ENCODE measurements around the gene EN2.

EN2 gene

GRCh38 chr7:155464183-155464582 lies 6.3 kb downstream of the EN2 start:
- no peak for DNase-seq (ENCODE audit: low read depth in 2 of 2)

GRCh38 chr7:155464948-155465739 lies 7.2 kb downstream of the EN2 start:
- DNase-seq (ENCODE audit: low read depth in 2 of 2) = no peak

- no peak for DNase-seq (ENCODE audit: low read depth in 2 of 2)
Measured at GRCh38 chr7:155465761-155466141, 7.8 kb downstream of the EN2 start.

GRCh38 chr7:155466142-155466813 lies 8.3 kb downstream of the EN2 start:
- no peak for DNase-seq (ENCODE audit: low read depth in 2 of 2)

GRCh38 chr7:155466814-155467733 lies 9.1 kb downstream of the EN2 start:
- DNase-seq (ENCODE audit: low read depth in 2 of 2) = no peak

- DNase-seq (ENCODE audit: low read depth in 2 of 2) = no peak
Measured at GRCh38 chr7:155467846-155468784, 10.2 kb downstream of the EN2 start.

GRCh38 chr7:155468785-155469148 lies 10.8 kb downstream of the EN2 start:
- DNase-seq (ENCODE audit: low read depth in 2 of 2) = no peak

- DNase-seq (ENCODE audit: low read depth in 2 of 2) = no peak
Measured at GRCh38 chr7:155469311-155470185, 11.6 kb downstream of the EN2 start.

- DNase-seq (ENCODE audit: low read depth in 2 of 2) = no peak
Measured at GRCh38 chr7:155470186-155470487, 12.2 kb downstream of the EN2 start.

GRCh38 chr7:155470686-155471638 lies 13.0 kb downstream of the EN2 start:
- no peak for DNase-seq (ENCODE audit: low read depth in 2 of 2)

- no peak for DNase-seq (ENCODE audit: low read depth in 2 of 2)
Measured at GRCh38 chr7:155471718-155472117, 13.8 kb downstream of the EN2 start.

- no peak for DNase-seq (ENCODE audit: low read depth in 2 of 2)
Measured at GRCh38 chr7:155477476-155477875, 19.5 kb downstream of the EN2 start.

GRCh38 chr7:155481764-155482163 lies 23.8 kb downstream of the EN2 start:
- DNase-seq (ENCODE audit: low read depth in 2 of 2) = no peak

- DNase-seq (ENCODE audit: low read depth in 2 of 2) = no peak
Measured at GRCh38 chr7:155482511-155483183, 24.7 kb downstream of the EN2 start.

- DNase-seq (ENCODE audit: low read depth in 2 of 2) = no peak
Measured at GRCh38 chr7:155483245-155483644, 25.3 kb downstream of the EN2 start.

- DNase-seq (ENCODE audit: low read depth in 2 of 2) = no peak
Measured at GRCh38 chr7:155483868-155484325, 26.0 kb downstream of the EN2 start.

GRCh38 chr7:155484483-155485399 lies 26.8 kb downstream of the EN2 start:
- DNase-seq (ENCODE audit: low read depth in 2 of 2) = no peak

All from stimulated activated CD8-positive, alpha-beta memory T cell treated with anti-CD3 and anti-CD28 coated beads, Interleukin-7, amount 100 ng/mL, for 1 hour (primary cell).